HL-60/S4 treated with retinoic acid at 250 ng/mL for 4 days and 3 days (cell line): ENCODE measurements around the gene PRELID2.
"Not testable (repeated sequence)": the region's sequence is repeated elsewhere in the genome, so short reads cannot be mapped to it uniquely, and the experiment has no call there.

Experiments used
- in situ Hi-C: fragments of 300-500 bp; cut with MboI; formaldehyde crosslinking; loops from 2 replicates; pipeline ENCODE4 v1.7.0; 2022; ENCODE audit warnings: low sequenced_read_pairs

The PRELID2 gene

DNA sequence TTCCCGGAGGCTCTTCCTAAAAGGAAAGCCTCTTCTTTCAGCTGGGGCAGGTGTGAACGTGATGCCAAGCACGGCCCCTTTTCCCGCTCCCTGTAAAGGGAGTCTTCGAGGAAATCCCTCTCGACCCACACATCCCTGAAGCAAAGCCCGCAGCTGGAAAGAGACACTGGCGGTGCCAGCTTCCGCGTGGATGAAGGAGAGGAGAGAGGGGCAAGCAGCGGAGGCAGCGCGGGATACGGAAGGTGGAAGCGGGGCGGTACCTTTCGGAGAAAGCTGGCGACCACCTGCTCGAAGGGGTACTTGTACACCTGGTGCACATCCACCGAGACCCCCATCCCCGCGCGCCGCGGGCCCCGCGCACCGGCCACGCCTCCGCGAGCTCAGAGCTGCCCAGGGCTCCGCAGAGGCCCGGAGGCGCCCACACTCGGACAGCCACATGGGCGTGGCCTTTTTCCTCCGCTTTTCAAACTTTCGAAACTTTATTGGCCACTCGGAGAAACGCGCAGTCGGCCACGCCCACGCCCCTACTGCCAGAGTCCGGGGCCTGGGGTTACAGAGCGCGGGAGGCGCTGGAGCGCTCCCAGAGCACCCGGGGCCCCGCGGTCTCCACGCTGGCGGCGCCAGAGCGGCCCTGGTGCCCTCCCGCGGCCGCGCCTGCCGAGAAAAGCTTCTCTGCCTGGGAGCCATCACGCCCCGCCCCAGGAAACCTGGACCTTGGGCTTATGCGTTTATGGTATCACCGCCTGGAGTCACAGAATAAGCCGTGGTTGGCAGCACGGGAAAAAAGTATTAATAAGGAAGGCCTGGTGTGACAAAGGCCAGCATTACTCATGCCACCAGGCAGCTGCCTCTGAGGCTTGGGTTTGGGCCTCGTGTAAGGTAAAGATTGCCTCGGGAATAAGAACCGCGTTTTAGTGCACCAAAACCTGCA, at the start of gene PRELID2:
PRELID2 (minus strand) TSS at position 426 of the 931 bp plus-strand sequence; CDS start at position 335, 91 bp downstream.
- in situ Hi-C loops = no loop called here

GRCh38 chr5:145874765-145875164, 39.6 kb upstream of the PRELID2 start:
- in situ Hi-C loops = no loop called here

DNA sequence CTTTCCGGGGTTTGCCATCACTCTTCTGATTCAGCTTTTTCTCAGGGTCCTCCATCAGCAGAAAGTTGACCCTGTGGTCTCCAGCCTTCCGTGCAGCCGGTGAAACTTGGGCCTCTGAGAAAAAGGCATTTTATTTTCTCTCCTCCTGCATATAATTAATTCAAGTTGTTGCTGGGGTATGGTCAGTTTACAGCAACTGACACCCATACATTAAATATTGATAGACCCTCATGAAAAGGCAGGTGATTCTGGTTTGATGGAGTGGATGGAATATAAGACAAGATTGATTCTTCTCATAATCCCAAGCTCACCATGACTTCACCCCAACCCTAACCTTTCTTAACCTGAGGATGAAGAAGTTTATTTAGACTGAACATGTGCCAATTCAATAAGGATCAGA, 37.8 kb upstream of the PRELID2 start, which contains the start of gene GRXCR2:
GRXCR2 (minus strand) TSS at position 101 of the 400 bp plus-strand sequence; CDS start at position 55, 46 bp downstream.
- in situ Hi-C loops = no loop called here

- in situ Hi-C loops = no loop called here
Observed at GRCh38 chr5:145872486-145872885, 37.3 kb upstream of the PRELID2 start.

DNA sequence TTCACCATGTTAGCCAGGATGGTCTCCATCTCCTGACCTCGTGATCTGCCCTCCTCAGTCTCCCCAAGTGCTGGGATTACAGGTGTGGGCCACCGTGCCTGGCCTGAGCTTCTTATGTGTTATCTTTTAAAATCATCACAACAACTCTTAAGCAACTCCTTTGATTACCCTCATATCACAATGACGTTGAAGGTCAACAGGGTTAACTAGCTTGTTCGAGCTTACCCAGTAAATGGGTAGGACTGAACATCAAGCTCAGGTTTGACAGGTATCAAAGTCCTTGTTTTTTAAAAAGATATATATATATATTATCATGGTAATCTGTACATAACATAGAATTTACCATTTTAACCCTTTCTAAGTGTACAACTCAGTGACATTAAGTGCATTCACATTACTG, 34.6 kb upstream of the PRELID2 start:
- in situ Hi-C loops = no loop called here

DNA sequence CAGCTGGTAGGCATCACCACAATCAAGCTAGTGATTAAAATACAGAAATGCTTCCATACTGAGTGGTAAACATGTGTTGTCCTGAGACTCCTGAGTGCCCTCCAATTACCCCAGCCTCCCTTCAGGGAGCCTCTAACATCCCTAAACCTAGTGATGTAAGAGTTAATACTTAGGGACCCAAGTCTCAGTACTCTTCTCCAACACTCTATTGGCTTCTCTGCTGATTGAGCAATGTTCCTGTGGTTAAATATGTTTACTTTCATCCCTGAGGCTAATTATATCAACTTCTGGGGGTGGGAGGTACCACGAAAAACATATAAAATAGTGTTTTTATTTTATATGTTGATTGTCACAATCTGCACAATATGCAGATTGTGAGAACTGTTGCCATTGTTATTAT, 32.7 kb upstream of the PRELID2 start:
- in situ Hi-C loops = no loop called here

GRCh38 chr5:145864432-145864831, 29.3 kb upstream of the PRELID2 start:
- in situ Hi-C loops = not testable (repeated sequence)

DNA sequence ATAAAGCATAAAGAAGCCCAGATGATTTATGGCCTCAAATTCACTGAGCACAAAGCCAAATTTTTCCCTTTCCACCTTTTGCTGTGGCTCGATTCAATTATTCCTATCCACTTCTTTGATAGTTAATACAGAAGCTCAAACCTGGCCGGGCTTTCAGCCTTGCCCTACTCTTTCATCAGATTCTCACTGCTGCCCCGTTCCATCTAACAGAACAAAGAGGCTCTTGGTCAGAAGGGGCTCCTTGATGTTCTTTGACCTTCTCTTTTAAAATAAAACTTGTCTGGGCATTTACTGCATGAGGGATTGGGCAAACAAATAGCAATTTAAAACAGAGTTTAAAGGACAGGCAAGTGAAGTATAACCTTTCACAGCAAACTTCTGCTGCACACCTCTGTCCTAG, 27.9 kb upstream of the PRELID2 start:
- in situ Hi-C loops = no loop called here

GRCh38 chr5:145859897-145860296, 24.8 kb upstream of the PRELID2 start:
- in situ Hi-C loops = no loop called here

- in situ Hi-C loops = no loop called here
Observed at GRCh38 chr5:145859453-145859852, 24.3 kb upstream of the PRELID2 start.

GRCh38 chr5:145858959-145859358, 23.8 kb upstream of the PRELID2 start:
- in situ Hi-C loops = no loop called here

DNA sequence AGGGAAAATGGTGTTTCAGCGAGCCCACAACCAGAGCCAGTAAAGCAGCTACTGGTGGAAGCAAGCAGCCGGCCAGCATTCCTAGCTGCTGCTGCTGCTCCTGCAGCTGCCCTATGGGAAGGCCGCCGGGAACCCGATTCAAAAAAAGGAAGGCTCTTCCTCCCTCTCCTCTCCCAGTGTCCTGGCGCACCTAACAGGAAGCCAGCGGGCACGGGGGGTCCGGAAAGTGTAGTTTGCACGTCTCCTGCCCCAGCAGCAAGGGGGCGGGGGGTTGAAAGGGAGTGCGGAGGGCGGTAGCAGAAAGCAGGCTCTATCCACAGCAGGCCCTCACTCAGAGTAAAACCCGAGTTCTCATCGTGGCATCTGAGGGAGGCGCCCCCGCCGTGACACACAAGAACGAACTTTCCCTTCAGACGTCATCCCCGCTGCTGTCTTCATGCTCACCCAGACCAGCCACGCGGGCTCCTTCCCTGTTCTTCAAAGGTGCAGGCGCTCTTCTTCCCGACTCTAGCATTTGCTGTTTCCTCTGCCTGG, 21.2 kb upstream of the PRELID2 start:
- in situ Hi-C loops = no loop called here

GRCh38 chr5:145855763-145856267, 20.7 kb upstream of the PRELID2 start:
- in situ Hi-C loops = no loop called here

DNA sequence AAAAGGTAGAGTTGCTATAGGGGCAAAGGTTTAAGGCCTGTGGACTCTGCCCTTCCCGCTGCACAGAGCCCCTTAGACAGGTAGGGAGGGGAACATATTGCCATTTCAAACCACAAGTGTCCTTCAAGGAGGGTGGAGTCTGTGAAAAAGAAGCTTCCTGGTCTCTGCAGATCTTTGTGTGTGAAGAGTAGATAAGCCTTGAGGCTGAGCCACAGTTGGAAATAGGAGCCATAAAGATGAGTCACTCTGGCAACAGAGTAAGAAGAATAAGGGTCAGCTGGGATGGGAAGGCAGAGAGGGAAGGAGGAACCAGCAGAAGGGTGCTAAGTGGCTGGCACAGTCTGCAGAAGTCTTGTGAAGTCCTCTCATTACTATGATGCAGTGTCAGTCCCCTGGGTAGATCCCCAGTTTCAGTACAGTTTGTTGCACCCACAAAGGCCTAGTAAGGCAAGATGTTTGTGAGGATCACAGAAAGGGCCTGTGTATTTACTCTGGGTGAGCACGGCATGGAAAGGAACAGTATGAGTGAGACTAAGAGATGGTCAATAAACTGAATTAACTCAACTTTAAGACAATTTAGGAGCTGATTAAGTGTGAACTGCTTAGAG, 19.6 kb upstream of the PRELID2 start:
- in situ Hi-C loops = no loop called here

DNA sequence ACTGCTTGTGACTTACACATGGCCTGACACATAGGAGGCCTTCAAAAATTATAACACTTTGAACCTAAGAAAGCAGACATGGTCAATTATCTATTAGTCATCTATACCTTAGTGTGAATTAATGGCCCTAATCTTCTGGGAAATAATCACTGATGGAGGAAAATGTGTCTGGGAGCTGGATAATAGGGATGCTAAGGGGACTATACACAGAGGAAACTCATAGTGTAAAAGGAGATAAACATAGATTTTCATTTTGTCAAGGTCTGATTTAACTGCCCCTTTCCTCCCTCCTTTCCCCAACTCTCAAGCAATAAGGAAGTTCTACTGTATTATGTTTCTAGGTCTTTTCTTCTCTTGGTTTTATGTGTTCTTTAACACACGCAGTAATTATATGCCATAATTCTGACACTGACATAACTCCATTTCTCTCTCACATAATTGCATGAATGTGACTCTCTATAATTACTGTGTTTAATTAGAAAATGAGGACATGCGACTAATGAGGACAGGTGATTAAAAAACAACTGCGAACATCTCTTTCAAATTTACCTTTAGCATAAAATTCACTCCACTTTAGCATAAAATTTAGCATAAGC, 18.7 kb upstream of the PRELID2 start:
- in situ Hi-C loops = no loop called here

GRCh38 chr5:145852990-145853389, 17.8 kb upstream of the PRELID2 start:
- in situ Hi-C loops = no loop called here

- in situ Hi-C loops = no loop called here
Observed at GRCh38 chr5:145848854-145849253, 13.7 kb upstream of the PRELID2 start.

GRCh38 chr5:145847499-145848497, 12.7 kb upstream of the PRELID2 start:
- in situ Hi-C loops = no loop called here

- in situ Hi-C loops = no loop called here
Observed at GRCh38 chr5:145846081-145846480, 10.9 kb upstream of the PRELID2 start.

GRCh38 chr5:145841299-145841698, 6.2 kb upstream of the PRELID2 start:
- in situ Hi-C loops = no loop called here
